GM12874 (cell line): Measurements from ENCODE around the gene SLC38A9.

ENCODE experiments used
- CTCF ChIP-seq: IDR thresholded peaks from 2 replicates; pipeline ENCODE4 v1.5.1; 2011; ENCODE audit warnings: low read depth, mild to moderate bottlenecking, control low read depth, low read length, moderate library complexity; ENCODE audit not compliant: insufficient read depth

Gene SLC38A9

GRCh38 chr5:55671975-55672374, 40.1 kb downstream of the SLC38A9 start:
- no peak for TF ChIP-seq CTCF

- no peak for TF ChIP-seq CTCF
Observed at GRCh38 chr5:55668356-55668755, 43.8 kb downstream of the SLC38A9 start.

DNA sequence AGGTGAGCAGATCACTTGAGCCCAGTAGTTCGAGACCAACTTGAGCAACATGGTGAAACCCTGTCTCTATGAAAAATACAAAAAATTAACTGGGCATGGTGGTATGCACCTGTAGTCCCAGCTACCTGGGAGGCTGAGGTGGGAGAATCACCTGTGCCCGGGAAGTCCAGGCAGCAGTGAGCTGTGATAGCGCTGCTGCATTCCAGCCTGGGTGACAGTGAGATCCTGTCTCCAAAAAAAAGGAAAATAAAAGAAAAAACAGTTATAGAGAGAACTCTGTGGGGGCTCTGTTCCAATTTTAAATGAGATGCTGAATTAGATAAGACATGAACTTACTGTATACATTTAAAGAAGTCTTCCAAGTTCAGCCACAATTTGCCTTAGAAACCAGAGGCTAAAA, 44.2 kb downstream of the SLC38A9 start:
- TF ChIP-seq CTCF, result no peak

DNA sequence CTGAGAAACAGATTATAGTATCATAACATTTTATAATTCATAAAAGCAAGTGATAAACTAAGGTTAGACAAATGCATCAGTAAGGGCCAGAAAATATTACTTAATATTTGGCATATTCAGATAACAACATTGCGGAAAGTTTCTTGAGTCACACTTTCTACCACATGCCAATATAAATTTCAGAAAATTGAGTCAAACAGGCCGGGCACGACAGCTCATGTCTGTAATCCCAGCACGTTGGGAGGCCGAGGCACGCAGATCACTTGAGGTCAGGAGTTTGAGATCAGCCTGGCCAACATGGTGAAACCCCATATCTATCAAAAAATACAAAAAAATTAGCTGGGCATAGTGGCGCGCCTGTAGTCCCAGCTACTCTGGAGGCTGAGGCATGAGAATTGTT, 47.1 kb downstream of the SLC38A9 start:
- TF ChIP-seq CTCF, result no peak

DNA sequence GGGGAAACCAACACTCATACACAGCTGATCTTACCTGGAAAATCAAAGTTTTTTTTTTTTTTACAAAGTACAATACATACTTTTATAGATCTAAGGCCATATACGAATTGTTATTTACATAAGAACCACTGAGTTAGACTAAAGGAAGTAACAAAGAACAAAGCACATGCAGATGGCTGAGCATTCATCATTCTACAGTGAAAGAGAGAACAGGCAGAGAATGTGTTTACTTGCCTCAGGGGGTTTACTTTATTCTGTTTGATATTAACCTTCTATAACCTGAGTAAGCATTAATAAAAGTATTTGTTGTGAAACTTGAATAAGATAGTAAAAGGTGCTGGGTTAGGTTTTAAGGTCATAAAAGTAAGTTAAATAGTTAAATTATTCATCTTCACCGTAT, 54.7 kb downstream of the SLC38A9 start:
- no peak for TF ChIP-seq CTCF

DNA sequence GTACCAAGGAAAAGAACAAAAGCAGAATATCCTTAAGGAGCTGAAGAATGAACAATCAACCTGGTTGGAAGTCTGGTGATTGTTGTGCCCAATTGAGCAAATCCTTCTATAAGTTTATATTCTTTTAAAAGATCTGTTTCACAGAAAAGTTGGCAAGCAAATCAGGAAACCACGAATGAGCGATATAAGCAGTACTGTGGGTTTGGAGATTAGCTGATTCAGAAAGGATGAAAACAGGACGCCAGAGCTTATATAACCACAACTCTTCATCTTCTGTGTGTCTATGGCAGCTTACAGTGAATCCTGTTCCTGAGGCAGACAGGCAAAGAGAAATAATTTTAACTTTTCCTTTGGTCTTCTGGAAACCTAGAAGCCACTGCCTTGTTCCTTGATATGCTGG, 61.7 kb downstream of the SLC38A9 start:
- no peak for TF ChIP-seq CTCF

DNA sequence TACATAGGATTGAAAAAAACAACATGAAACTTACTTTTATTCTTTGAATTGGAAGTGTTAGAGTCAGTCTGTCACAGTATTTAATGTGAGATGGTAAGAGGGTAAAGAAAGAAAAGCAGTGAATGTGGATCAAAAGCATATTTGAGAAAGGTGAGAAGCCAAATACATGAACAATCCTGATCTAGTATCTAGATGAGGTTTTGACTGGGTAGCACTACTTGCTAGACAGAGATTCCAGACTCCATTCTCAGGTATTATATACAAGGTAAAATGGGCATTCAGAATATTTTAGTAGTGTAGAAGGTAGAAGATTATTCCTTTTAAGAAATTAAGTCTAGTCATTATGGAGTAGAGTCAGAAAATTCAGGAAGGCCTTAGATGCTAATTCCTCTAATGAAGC, 62.2 kb downstream of the SLC38A9 start:
- no peak for TF ChIP-seq CTCF

GRCh38 chr5:55645304-55645703, 66.8 kb downstream of the SLC38A9 start:
- no peak for TF ChIP-seq CTCF
